ENCODE results near the gene BFSP2.
A peak's percentile ranks its signal among the peaks of the same experiment; 100 is the strongest.
"Not testable (repeated sequence)": the region's sequence is repeated elsewhere in the genome, so short reads cannot be mapped to it uniquely, and the experiment has no call there.

The BFSP2 gene

GRCh38 chr3:133467780-133468179, 67.9 kb downstream of the BFSP2 start:
- H3K4me3 ChIP-seq (replicated peaks in 1 of 2; ENCODE audit: low read depth in 2 of 2, low read length in 2 of 2), result no peak overlapping the region
- no peak for TF ChIP-seq CTCF (IDR thresholded peaks at IDR 0.05; ENCODE audit: low read depth, low read length)
- no peak for DNase-seq (ENCODE audit: low read depth in 2 of 2)

GRCh38 chr3:133468251-133468721, 68.4 kb downstream of the BFSP2 start:
- no peak for TF ChIP-seq CTCF (IDR thresholded peaks at IDR 0.05; ENCODE audit: low read depth, low read length)
- H3K4me3 ChIP-seq (replicated peaks in 1 of 2; ENCODE audit: low read depth in 2 of 2, low read length in 2 of 2), result no peak overlapping the region
- DNase-seq (ENCODE audit: low read depth in 2 of 2), result peak in 1 of 2 donors; percentile 71

- TF ChIP-seq CTCF (IDR thresholded peaks at IDR 0.05; ENCODE audit: low read depth, low read length), result no peak
- DNase-seq (ENCODE audit: low read depth in 2 of 2), result peak; percentile 45 to 94
- no peak overlapping the region for H3K4me3 ChIP-seq (replicated peaks in 1 of 2; ENCODE audit: low read depth in 2 of 2, low read length in 2 of 2)
These were observed 69.4 kb downstream of the BFSP2 start for GRCh38 chr3:133469140-133469731.

GRCh38 chr3:133472242-133472641, 72.4 kb downstream of the BFSP2 start:
- no peak overlapping the region for H3K4me3 ChIP-seq (replicated peaks in 1 of 2; ENCODE audit: low read depth in 2 of 2, low read length in 2 of 2)
- TF ChIP-seq CTCF (IDR thresholded peaks at IDR 0.05; ENCODE audit: low read depth, low read length), result no peak

GRCh38 chr3:133472889-133473288, 73.0 kb downstream of the BFSP2 start:
- TF ChIP-seq CTCF (IDR thresholded peaks at IDR 0.05; ENCODE audit: low read depth, low read length), result no peak
- no peak for DNase-seq (ENCODE audit: low read depth in 2 of 2)
- no peak overlapping the region for H3K4me3 ChIP-seq (replicated peaks in 1 of 2; ENCODE audit: low read depth in 2 of 2, low read length in 2 of 2)

More at GRCh38 chr3:133472242-133472641, 72.4 kb downstream of the BFSP2 start:
- peak in 1 of 2 donors; percentile 10 for DNase-seq (ENCODE audit: low read depth in 2 of 2)

GRCh38 chr3:133473472-133474191, 73.8 kb downstream of the BFSP2 start:
- H3K4me3 ChIP-seq (replicated peaks in 1 of 2; ENCODE audit: low read depth in 2 of 2, low read length in 2 of 2); DNase-seq (ENCODE audit: low read depth in 2 of 2): not testable (repeated sequence)

- no peak for TF ChIP-seq CTCF (IDR thresholded peaks at IDR 0.05; ENCODE audit: low read depth, low read length)
- peak; percentile 64 to 66 for DNase-seq (ENCODE audit: low read depth in 2 of 2)
- H3K4me3 ChIP-seq (replicated peaks in 1 of 2; ENCODE audit: low read depth in 2 of 2, low read length in 2 of 2), result no peak overlapping the region
These were observed 74.5 kb downstream of the BFSP2 start for GRCh38 chr3:133474251-133474801.
